IPS-15b (cell line): ENCODE measurements around the gene ARFGEF2.
"Not testable (repeated sequence)": the region's sequence is repeated elsewhere in the genome, so short reads cannot be mapped to it uniquely, and the experiment has no call there.

Experiments
- H3K27me3 ChIP-seq: one replicate; pipeline ENCODE4 v1.6.1; 2013; ENCODE audit warnings: low read length; ENCODE audit not compliant: control insufficient read depth, insufficient read depth
- H3K36me3 ChIP-seq: one replicate; pipeline ENCODE4 v1.6.1; 2013; ENCODE audit warnings: low read length; ENCODE audit not compliant: control insufficient read depth, insufficient read depth
- H3K4me1 ChIP-seq: one replicate; pipeline ENCODE4 v1.6.1; 2013; ENCODE audit warnings: mild to moderate bottlenecking, low read length; ENCODE audit not compliant: control insufficient read depth, insufficient read depth
- H3K4me3 ChIP-seq: one replicate; pipeline ENCODE4 v1.5.1; 2013; ENCODE audit warnings: low read depth, low read length
- H3K9ac ChIP-seq: one replicate; pipeline ENCODE4 v1.6.1; 2013; ENCODE audit warnings: low read depth, mild to moderate bottlenecking, low read length
- H3K9me3 ChIP-seq: one replicate; pipeline ENCODE4 v1.6.1; 2013; ENCODE audit warnings: mild to moderate bottlenecking, low read length; ENCODE audit not compliant: control insufficient read depth, insufficient read depth

Gene ARFGEF2

GRCh38 chr20:48959899-48960550 lies 38.5 kb downstream of the ARFGEF2 start:
- peaks cover 11% of the 10 kb centered on the region for H3K36me3 ChIP-seq
- no peaks in the 10 kb centered on the region for H3K27me3 ChIP-seq
- no peak overlapping the region for H3K9ac ChIP-seq
- no peaks in the 10 kb centered on the region for H3K4me1 ChIP-seq
- H3K4me3 ChIP-seq: no peak overlapping the region
- no peaks in the 10 kb centered on the region for H3K9me3 ChIP-seq

- Histone ChIP-seq H3K9me3 (no peaks in the 10 kb centered on the region), H3K36me3 (peaks cover 14% of the 10 kb centered on the region), H3K9ac (no peak overlapping the region), H3K4me1 (no peaks in the 10 kb centered on the region), H3K4me3 (no peak overlapping the region), H3K27me3 (no peaks in the 10 kb centered on the region)
Measured at GRCh38 chr20:48962421-48962820, 40.9 kb downstream of the ARFGEF2 start.

- Histone ChIP-seq H3K36me3 (peaks cover 14% of the 10 kb centered on the region), H3K4me3 (no peak overlapping the region), H3K27me3 (no peaks in the 10 kb centered on the region), H3K4me1 (no peaks in the 10 kb centered on the region), H3K9me3 (no peaks in the 10 kb centered on the region), H3K9ac (no peak overlapping the region)
Measured at GRCh38 chr20:48962976-48963771, 41.7 kb downstream of the ARFGEF2 start.

GRCh38 chr20:48965189-48965910 lies 43.8 kb downstream of the ARFGEF2 start:
- H3K36me3 ChIP-seq: peaks cover 20% of the 10 kb centered on the region
- no peaks in the 10 kb centered on the region for H3K9me3 ChIP-seq
- no peak overlapping the region for H3K4me3 ChIP-seq
- H3K9ac ChIP-seq: no peak overlapping the region
- no peaks in the 10 kb centered on the region for H3K4me1 ChIP-seq
- H3K27me3 ChIP-seq: no peaks in the 10 kb centered on the region

GRCh38 chr20:48970681-48971365 lies 49.3 kb downstream of the ARFGEF2 start:
- Histone ChIP-seq H3K27me3 (no peaks in the 10 kb centered on the region), H3K36me3 (peaks cover 33% of the 10 kb centered on the region), H3K4me1 (no peaks in the 10 kb centered on the region), H3K9me3 (no peaks in the 10 kb centered on the region), H3K9ac (no peak overlapping the region), H3K4me3 (no peak overlapping the region)

GRCh38 chr20:48971956-48972355 lies 50.4 kb downstream of the ARFGEF2 start:
- H3K9ac ChIP-seq: no peak overlapping the region
- H3K9me3 ChIP-seq: no peaks in the 10 kb centered on the region
- H3K4me1 ChIP-seq: no peaks in the 10 kb centered on the region
- H3K27me3 ChIP-seq: no peaks in the 10 kb centered on the region
- H3K4me3 ChIP-seq: no peak overlapping the region
- H3K36me3 ChIP-seq: peaks cover 34% of the 10 kb centered on the region

GRCh38 chr20:48972816-48973215 lies 51.3 kb downstream of the ARFGEF2 start:
- no peak overlapping the region for H3K4me3 ChIP-seq
- H3K4me1 ChIP-seq: no peaks in the 10 kb centered on the region
- no peaks in the 10 kb centered on the region for H3K9me3 ChIP-seq
- no peaks in the 10 kb centered on the region for H3K27me3 ChIP-seq
- peaks cover 34% of the 10 kb centered on the region for H3K36me3 ChIP-seq
- H3K9ac ChIP-seq: no peak overlapping the region

- no peak overlapping the region for H3K9ac ChIP-seq
- H3K36me3 ChIP-seq: peaks cover 19% of the 10 kb centered on the region
- H3K9me3 ChIP-seq: no peaks in the 10 kb centered on the region
- no peak overlapping the region for H3K4me3 ChIP-seq
- no peaks in the 10 kb centered on the region for H3K27me3 ChIP-seq
- H3K4me1 ChIP-seq: no peaks in the 10 kb centered on the region
Measured at GRCh38 chr20:48975955-48976354, 54.4 kb downstream of the ARFGEF2 start.

- not testable (repeated sequence) for H3K4me1 ChIP-seq, H3K27me3 ChIP-seq, H3K9me3 ChIP-seq, H3K4me3 ChIP-seq, H3K9ac ChIP-seq
- H3K36me3 ChIP-seq: peaks cover 31% of the 10 kb centered on the region
Measured at GRCh38 chr20:48979980-48980379, 58.5 kb downstream of the ARFGEF2 start.

GRCh38 chr20:48983423-48984400 lies 62.2 kb downstream of the ARFGEF2 start:
- no peak overlapping the region for H3K4me3 ChIP-seq
- H3K27me3 ChIP-seq: no peaks in the 10 kb centered on the region
- H3K9me3 ChIP-seq: peaks cover 4% of the 10 kb centered on the region
- H3K36me3 ChIP-seq: peaks cover 24% of the 10 kb centered on the region
- no peaks in the 10 kb centered on the region for H3K4me1 ChIP-seq
- H3K9ac ChIP-seq: no peak overlapping the region
